MM.1S (cell line): ENCODE measurements around the gene PSG2.
"Not testable (repeated sequence)": the region's sequence is repeated elsewhere in the genome, so short reads cannot be mapped to it uniquely, and the experiment has no call there.

Source experiments
- DNase-seq: peaks from one replicate; pipeline ENCODE4 v3.0.0-alpha.2; 2015
- H2AFZ ChIP-seq: fragments of 300-600 bp; sonication (generic); 2 replicates; pipeline ENCODE4 v1.6.0; 2016; ENCODE audit warnings: antibody characterized with exemption, low read length
- H3F3A ChIP-seq: fragments of 300-600 bp; sonication (generic); 2 replicates; pipeline ENCODE4 v1.6.1; 2016; ENCODE audit warnings: mild to moderate bottlenecking, antibody characterized with exemption, low read length, moderate library complexity, mixed read lengths; ENCODE audit not compliant: insufficient read depth
- H3K27ac ChIP-seq: fragments of 300-600 bp; sonication (generic); 2 replicates; pipeline ENCODE4 v1.5.1; 2016; ENCODE audit warnings: mild to moderate bottlenecking, low read length
- H3K27me3 ChIP-seq: fragments of 300-600 bp; sonication (generic); replicated peaks from 2 replicates; pipeline ENCODE4 v1.6.0; 2016; ENCODE audit warnings: low read length; ENCODE audit not compliant: insufficient read depth
- H3K36me3 ChIP-seq: fragments of 300-600 bp; sonication (generic); replicated peaks from 2 replicates; pipeline ENCODE4 v1.6.1; 2016; ENCODE audit warnings: mild to moderate bottlenecking, low read length, mixed read lengths; ENCODE audit not compliant: insufficient read depth
- H3K4me1 ChIP-seq: fragments of 300-600 bp; sonication (generic); 2 replicates; pipeline ENCODE4 v1.6.1; 2016; ENCODE audit warnings: low read length, mixed read lengths
- H3K4me2 ChIP-seq: fragments of 300-600 bp; sonication (generic); 2 replicates; pipeline ENCODE4 v1.6.0; 2016; ENCODE audit warnings: low read depth, low read length
- H3K4me3 ChIP-seq: fragments of 300-600 bp; sonication (generic); 2 replicates; pipeline ENCODE4 v1.5.1; 2016; ENCODE audit warnings: low read length, mixed read lengths
- H3K79me2 ChIP-seq: fragments of 300-600 bp; sonication (generic); 2 replicates; pipeline ENCODE4 v1.6.1; 2016; ENCODE audit warnings: mixed run types, low read length, mixed read lengths
- H3K9ac ChIP-seq: fragments of 300-600 bp; sonication (generic); 2 replicates; pipeline ENCODE4 v1.6.1; 2016; ENCODE audit warnings: low read length, mixed read lengths
- H3K9me2 ChIP-seq: fragments of 300-600 bp; sonication (generic); replicated peaks from 2 replicates; pipeline ENCODE4 v1.6.1; 2016; ENCODE audit warnings: mild to moderate bottlenecking, low read length, mixed read lengths; ENCODE audit not compliant: insufficient read depth
- H3K9me3 ChIP-seq: fragments of 300-600 bp; sonication (generic); replicated peaks from 2 replicates; pipeline ENCODE4 v1.6.1; 2016; ENCODE audit warnings: mild to moderate bottlenecking, low read length, mixed read lengths; ENCODE audit not compliant: insufficient read depth
- H4K20me1 ChIP-seq: fragments of 300-600 bp; sonication (generic); 2 replicates; pipeline ENCODE4 v1.6.1; 2016; ENCODE audit warnings: mild to moderate bottlenecking, low read length, moderate library complexity, mixed read lengths; ENCODE audit not compliant: insufficient read depth
- TF ChIP-seq, protein P1 (sequence below): fragments of 300-600 bp; sonication (generic); IDR thresholded peaks from 2 replicates; pipeline ENCODE4 v1.5.1; 2016; ENCODE audit warnings: antibody characterized with exemption, low read length, mixed read lengths

PSG2 gene

DNA sequence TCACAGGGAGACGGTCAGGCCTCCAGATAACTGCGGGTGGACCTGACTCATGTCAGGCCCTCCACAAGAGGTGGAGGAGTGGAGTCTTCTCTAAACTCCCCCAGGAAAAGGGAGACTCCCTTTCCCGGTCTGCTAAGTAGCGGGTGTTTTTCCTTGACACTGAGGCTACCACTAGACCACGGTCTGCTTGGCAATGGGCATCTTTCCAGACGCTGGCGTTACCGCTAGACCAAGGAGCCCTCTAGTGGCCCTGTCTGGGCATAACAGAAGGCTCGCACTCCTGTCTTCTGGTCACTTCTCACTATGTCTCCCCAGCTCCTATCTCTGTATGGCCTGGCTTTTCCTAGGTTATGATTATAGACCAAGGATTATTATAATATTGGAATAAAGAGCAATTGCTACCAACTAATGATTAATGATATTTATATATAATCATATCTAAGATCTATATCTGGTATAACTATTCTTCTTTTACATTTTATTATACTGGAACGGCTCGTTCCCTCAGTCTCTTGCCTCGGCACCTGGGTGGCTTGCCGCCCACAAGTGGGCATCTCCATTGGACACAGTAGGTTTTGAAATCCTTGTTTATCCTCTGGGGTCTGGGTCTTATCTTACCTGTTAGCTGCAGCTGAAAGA is 5.3 kb upstream of the PSG2 start:
- H2AFZ ChIP-seq, H3K9me3 ChIP-seq, H3K4me2 ChIP-seq, H3K9me2 ChIP-seq, H3K36me3 ChIP-seq, H3F3A ChIP-seq, H3K4me3 ChIP-seq, H3K79me2 ChIP-seq, H3K4me1 ChIP-seq, H3K9ac ChIP-seq, H3K27me3 ChIP-seq, H3K27ac ChIP-seq, H4K20me1 ChIP-seq: not testable (repeated sequence)
- DNase-seq, result peak; percentile 15
- TF ChIP-seq, protein P1, sequence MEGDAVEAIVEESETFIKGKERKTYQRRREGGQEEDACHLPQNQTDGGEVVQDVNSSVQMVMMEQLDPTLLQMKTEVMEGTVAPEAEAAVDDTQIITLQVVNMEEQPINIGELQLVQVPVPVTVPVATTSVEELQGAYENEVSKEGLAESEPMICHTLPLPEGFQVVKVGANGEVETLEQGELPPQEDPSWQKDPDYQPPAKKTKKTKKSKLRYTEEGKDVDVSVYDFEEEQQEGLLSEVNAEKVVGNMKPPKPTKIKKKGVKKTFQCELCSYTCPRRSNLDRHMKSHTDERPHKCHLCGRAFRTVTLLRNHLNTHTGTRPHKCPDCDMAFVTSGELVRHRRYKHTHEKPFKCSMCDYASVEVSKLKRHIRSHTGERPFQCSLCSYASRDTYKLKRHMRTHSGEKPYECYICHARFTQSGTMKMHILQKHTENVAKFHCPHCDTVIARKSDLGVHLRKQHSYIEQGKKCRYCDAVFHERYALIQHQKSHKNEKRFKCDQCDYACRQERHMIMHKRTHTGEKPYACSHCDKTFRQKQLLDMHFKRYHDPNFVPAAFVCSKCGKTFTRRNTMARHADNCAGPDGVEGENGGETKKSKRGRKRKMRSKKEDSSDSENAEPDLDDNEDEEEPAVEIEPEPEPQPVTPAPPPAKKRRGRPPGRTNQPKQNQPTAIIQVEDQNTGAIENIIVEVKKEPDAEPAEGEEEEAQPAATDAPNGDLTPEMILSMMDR, result peak; percentile 33

DNA sequence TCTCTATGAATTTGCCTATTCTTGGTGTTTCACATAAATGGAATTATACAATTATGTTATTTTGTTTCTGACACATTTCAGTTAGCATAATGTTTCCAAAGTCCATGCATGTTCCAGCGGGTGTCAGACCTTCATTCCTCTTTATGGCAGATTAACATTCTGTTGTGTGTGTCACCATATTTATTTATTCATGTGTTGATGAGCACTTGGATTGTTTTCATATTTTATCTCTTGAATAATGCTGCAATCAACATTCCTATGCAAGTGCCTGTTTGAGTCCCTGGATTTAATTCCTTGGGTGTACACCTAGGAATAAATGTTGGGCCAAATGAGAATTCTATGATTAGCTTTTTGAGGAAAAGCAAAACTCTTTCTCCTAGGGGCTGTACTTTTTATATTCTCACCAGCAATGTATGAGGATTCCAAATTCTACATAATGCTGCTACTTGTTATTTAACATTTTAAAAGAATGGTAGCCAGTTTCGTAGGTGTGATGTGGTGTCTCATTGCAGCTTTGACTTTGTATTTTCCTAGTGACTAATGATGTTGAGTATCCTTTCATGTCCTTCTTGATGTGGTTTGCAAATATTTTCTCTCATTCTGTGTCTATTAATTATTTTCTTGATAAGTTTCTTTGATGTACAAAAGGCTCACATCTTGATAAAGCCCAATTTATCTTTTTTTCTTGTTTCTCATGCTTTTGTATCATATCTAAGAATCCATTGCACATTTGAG is 3.5 kb upstream of the PSG2 start:
- not testable (repeated sequence) for H3K4me1 ChIP-seq, H3K36me3 ChIP-seq, H3K4me3 ChIP-seq, H4K20me1 ChIP-seq, H3K9me3 ChIP-seq, H2AFZ ChIP-seq, H3K4me2 ChIP-seq, H3K27ac ChIP-seq, H3K79me2 ChIP-seq, DNase-seq, H3K9me2 ChIP-seq, H3K27me3 ChIP-seq, H3K9ac ChIP-seq, H3F3A ChIP-seq

DNA sequence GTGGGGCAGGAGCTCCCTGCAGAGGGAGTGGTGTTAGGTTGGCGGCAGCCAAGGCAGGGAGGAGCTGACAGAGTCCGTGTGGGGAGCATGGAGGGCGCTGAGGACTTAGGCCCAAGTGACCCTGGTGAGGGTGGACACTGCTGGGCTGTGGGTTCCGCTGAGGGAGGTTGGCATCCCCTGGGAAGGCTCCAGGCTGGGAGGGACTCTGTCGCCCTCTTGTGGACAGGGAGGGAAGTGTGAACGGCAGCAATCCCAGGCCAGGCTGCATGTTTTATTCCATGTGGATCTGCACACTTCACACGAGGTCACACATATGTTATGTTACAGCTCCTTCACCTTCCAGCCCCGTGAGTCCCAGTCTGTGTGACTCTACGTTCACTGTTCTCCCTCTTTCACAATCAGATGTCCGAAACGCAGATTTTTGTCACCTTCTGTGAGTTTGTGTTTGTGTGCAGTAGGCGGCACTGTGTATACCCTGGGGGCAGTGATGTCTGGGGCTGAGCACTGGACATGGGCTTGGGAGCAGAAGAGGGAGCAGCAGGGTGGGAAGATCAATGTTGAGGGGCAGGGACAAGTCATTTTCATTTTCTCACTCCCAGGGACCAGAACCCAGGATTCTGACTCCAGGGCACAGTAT is 1.8 kb upstream of the PSG2 start:
- not testable (repeated sequence) for H3K9ac ChIP-seq, H3K4me3 ChIP-seq, H3F3A ChIP-seq, H2AFZ ChIP-seq, H3K9me3 ChIP-seq, H3K36me3 ChIP-seq, H3K27me3 ChIP-seq, H3K9me2 ChIP-seq, H4K20me1 ChIP-seq, H3K27ac ChIP-seq, DNase-seq, H3K4me1 ChIP-seq, H3K79me2 ChIP-seq, H3K4me2 ChIP-seq
- TF ChIP-seq, protein P1, result peak; percentile 50

DNA sequence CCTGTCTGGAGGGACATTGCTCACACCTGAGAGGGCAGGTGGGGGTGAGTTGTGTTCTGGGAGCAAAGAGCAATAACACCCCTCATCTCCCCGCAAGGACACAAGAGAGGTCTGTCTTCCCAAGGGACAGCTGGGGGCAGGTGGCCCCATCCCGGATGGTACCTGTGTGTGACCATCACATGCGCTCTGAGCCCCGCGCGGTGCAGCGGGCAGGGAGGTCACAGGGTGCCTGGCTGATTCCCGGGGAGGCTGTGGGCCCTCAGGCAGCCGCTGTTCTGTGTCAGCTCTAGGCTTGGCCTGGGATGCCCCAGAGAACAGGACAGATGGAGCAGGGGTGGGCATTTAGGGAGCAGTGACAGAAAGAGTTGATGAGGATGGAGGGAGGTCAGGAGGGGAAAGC is 1.2 kb upstream of the PSG2 start:
- DNase-seq, H2AFZ ChIP-seq: not testable (repeated sequence)

More for the DNA sequence above, 1.2 kb upstream of the PSG2 start:
- H3K9ac ChIP-seq, H3K4me2 ChIP-seq, H3K9me3 ChIP-seq, H3K27ac ChIP-seq, H3F3A ChIP-seq, H4K20me1 ChIP-seq, H3K79me2 ChIP-seq, H3K36me3 ChIP-seq, H3K4me1 ChIP-seq, H3K4me3 ChIP-seq, H3K9me2 ChIP-seq, H3K27me3 ChIP-seq: not testable (repeated sequence)
